GM12801 (cell line): ENCODE data around the gene TBC1D9.

Source experiments
- CTCF ChIP-seq: IDR thresholded peaks from one replicate; pipeline ENCODE4 v1.5.1; 2011; ENCODE audit warnings: control low read depth; ENCODE audit not compliant: insufficient read length; ENCODE audit errors: extremely low read depth

The TBC1D9 gene

DNA sequence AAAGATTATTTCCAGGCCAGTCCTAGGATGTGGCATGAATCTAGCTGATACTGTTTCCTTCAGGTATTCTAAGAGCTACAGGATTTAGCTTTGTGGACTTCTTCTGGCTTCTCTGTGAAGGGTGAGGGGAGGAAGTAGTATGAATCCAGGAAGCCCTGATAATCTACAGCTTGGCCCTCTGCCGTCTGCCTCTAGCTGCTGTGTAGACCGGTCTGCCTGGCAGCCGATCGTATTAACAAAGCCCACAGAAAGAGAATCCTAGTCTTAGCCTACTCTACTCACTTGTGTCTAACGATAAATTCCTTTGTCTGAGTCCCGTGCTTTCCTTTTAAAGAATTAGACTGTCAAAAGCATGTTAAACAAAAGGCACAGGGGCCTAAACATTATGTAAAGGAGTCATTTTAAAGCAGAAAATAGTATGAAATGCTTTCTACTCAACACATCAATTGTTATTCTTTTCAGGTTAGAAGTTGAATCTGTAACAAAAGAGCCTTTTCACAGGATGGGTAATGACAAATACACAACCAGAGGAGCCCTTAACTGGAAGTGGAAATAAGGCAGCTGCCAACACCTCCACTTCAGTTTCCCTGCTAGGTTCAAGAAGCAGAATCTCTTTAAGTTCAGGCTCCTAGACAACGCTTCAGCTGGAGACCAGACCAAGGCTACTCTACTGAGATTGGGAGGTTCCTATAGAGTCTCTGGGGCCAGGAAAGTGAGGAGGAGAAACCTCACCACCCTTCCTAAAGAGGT is 138.5 kb downstream of the TBC1D9 start:
- no peak for TF ChIP-seq CTCF

- no peak for TF ChIP-seq CTCF
Measured at GRCh38 chr4:140615451-140615850, 140.7 kb downstream of the TBC1D9 start.

DNA sequence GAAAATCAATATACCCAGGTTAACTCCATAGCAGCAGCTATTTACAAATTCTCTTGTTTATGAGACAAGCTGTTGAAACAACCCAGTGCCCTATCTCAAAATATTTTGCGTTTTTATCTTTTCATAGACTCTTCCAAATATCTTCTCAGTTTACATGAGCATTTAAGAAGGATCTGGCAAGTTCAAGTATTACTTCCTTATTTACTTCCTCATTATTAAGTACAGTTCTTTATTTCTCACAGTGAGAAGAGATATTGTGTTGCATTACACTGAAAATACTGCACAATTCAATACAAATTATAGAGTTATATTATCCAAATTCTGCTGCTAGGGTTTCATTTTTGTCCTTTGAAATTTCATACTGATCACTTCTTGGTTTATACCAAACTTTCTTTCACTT is 143.8 kb downstream of the TBC1D9 start:
- no peak for TF ChIP-seq CTCF

DNA sequence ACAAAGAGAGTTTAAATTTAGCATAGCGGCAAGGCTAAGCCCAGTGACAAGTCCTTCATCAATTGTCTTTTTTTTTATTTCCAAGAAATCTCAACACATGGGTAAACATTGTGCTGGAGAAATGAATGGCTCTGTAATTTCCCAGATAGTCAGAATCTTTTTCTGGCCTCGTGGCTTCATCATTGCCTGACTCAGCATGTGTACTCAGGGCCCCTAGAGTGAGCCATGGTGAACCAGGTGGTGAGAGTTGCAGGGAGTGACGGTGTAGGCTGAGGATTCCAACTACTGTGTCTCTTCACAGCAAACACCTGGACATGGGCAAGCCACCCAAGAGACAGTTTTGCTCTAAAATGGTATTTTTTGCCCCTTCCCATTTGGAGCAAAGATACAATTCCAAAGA is 144.3 kb downstream of the TBC1D9 start:
- no peak for TF ChIP-seq CTCF

DNA sequence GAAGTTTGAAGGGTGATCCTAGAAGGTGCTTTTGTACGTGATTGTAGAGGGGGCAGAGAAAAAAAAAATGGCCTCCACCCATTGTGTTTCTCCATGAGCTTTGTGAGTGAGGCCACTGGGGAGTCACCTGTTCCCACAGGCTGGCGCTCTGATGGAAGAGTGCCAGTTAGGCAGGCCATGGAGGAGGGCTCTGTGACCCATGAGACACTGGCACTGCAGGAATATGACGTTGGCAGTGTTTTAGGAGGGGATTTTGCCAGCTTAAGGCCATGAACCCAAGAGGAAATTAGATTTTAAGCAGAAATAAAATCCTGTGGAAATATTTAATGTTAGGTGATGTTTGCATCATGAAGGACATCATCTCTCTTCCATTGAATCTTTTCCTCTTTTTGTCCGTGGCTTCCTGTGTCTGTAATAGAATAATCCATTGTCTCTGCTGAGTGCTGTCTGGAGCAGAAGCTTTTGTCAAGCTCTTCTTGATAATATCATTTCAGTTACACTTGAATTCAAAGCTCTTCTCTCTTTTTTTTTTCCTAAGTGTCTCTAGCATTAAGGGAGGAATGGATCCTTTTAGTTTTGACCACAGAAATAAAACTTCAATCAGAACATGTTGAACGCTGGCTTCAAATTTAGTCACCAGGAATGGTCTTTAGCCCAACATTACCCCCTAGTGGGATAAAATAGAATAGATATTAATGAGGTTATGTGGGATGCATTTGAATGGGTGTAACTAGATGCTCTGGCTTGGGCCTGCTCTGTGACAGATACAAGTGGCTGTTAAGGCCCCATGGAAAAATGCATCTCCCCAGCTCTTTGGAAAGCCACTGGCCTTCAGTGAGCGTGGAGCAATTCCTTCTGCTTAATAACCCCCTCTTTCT is 146.4 kb downstream of the TBC1D9 start:
- TF ChIP-seq CTCF: no peak

- no peak for TF ChIP-seq CTCF
Measured at GRCh38 chr4:140607852-140608251, 148.3 kb downstream of the TBC1D9 start.

GRCh38 chr4:140604544-140604943 is 151.6 kb downstream of the TBC1D9 start:
- no peak for TF ChIP-seq CTCF
